ENCODE results near the gene SMC3.
A peak's percentile ranks its signal among the peaks of the same experiment; 100 is the strongest.

Gene SMC3

GRCh38 chr10:110629680-110630191 is 62.2 kb downstream of the SMC3 start:
- CTCF ChIA-PET: interaction anchor here (1.0 kb wide), 1 partner anchor 19 kb away, joined by 4 read pairs; no protein-coding TSS in a partner anchor
- POLR2A ChIA-PET: no interaction called here
- DNase-seq (ENCODE audit: low read depth, low spot score): peak; percentile 46

GRCh38 chr10:110631934-110632333 is 64.4 kb downstream of the SMC3 start:
- DNase-seq (ENCODE audit: low read depth, low spot score): no peak
- POLR2A ChIA-PET: no interaction called here
- TF ChIP-seq CTCF (IDR thresholded peaks at IDR 0.05; ENCODE audit: insufficient read depth, low read length, missing control alignments): no peak
- no peak overlapping the region for H3K4me3 ChIP-seq (ENCODE audit: low read depth, low read length)
- CTCF ChIA-PET: interaction anchor here (1.3 to 2.1 kb wide), 2 partner anchors 21 to 40 kb away, joined by 4 to 9 read pairs; no protein-coding TSS in a partner anchor

More at GRCh38 chr10:110629680-110630191, 62.2 kb downstream of the SMC3 start:
- no peak overlapping the region for H3K4me3 ChIP-seq (ENCODE audit: low read depth, low read length)
- TF ChIP-seq CTCF (IDR thresholded peaks at IDR 0.05; ENCODE audit: insufficient read depth, low read length, missing control alignments): no peak

- POLR2A ChIA-PET: no interaction called here
- no peak overlapping the region for H3K4me3 ChIP-seq (ENCODE audit: low read depth, low read length)
- TF ChIP-seq CTCF (IDR thresholded peaks at IDR 0.05; ENCODE audit: insufficient read depth, low read length, missing control alignments): no peak
- DNase-seq (ENCODE audit: low read depth, low spot score): no peak
- CTCF ChIA-PET: interaction anchor here (0.6 to 2.1 kb wide), 3 partner anchors 22 to 39 kb away, joined by 3 to 9 read pairs (median 4); no protein-coding TSS in a partner anchor
Measured at GRCh38 chr10:110632591-110633215, 65.2 kb downstream of the SMC3 start.

GRCh38 chr10:110634527-110635209 is 67.2 kb downstream of the SMC3 start:
- DNase-seq (ENCODE audit: low read depth, low spot score): no peak
- POLR2A ChIA-PET: interaction anchor here (0.6 kb wide), 1 partner anchor 352 kb away, joined by 3 read pairs; no protein-coding TSS in a partner anchor
- no peak for TF ChIP-seq CTCF (IDR thresholded peaks at IDR 0.05; ENCODE audit: insufficient read depth, low read length, missing control alignments)
- CTCF ChIA-PET: interaction anchor here (1.6 kb wide), 1 partner anchor 37 kb away, joined by 8 read pairs; no protein-coding TSS in a partner anchor
- H3K4me3 ChIP-seq (ENCODE audit: low read depth, low read length): no peak overlapping the region

- no peak for TF ChIP-seq CTCF (IDR thresholded peaks at IDR 0.05; ENCODE audit: insufficient read depth, low read length, missing control alignments)
- POLR2A ChIA-PET: no interaction called here
- CTCF ChIA-PET: interaction anchor here (0.9 to 1.4 kb wide), 4 partner anchors 13 to 36 kb away, joined by 3 to 5 read pairs (median 4); no protein-coding TSS in a partner anchor
- DNase-seq (ENCODE audit: low read depth, low spot score): no peak
- H3K4me3 ChIP-seq (ENCODE audit: low read depth, low read length): no peak overlapping the region
Measured at GRCh38 chr10:110636572-110636931, 69.1 kb downstream of the SMC3 start.

Measured in AG04449 (cell line).